Naive B cell (primary cell): ENCODE measurements around the gene MCF2L. TPM values are rescaled to one million over a fixed set of nuclear protein-coding genes. Genes with fewer than 3 reads are reported as not detected.

Experiments used
- ATAC-seq, 2 donors: fragments of 150-1000 bp; cut with Tn5 transposase; 2 replicates each; pipeline ENCODE4 v1.10.0; 2021; ENCODE audit warnings: low read depth in 2 of 2, mild to moderate bottlenecking in 2 of 2, moderate library complexity in 2 of 2
- DNase-seq: peaks from one replicate; pipeline ENCODE4 v3.0.0; 2022
- H3K27ac Mint-ChIP-seq, 6 donors: one replicate each; pipeline ENCODE4 v1.8.0; 2020 to 2022; ENCODE audit warnings: mild to moderate bottlenecking in 6 of 6, mixed read lengths in 6 of 6, moderate library complexity in 5 of 6, inconsistent platforms in 2 of 6
- H3K27me3 Mint-ChIP-seq, 3 donors: one replicate each; pipeline ENCODE4 v1.8.0; 2021 to 2022; ENCODE audit warnings: mixed read lengths in 3 of 3, mild to moderate bottlenecking in 1 of 3
- H3K36me3 Mint-ChIP-seq, 2 donors: one replicate each; pipeline ENCODE4 v1.8.0; 2020 to 2022; ENCODE audit warnings: mixed read lengths in 2 of 2, inconsistent platforms in 1 of 2, mild to moderate bottlenecking in 1 of 2
- H3K4me1 Mint-ChIP-seq, 3 donors: one replicate each; pipeline ENCODE4 v1.8.0; 2020 to 2022; ENCODE audit warnings: mixed read lengths in 3 of 3, inconsistent platforms in 1 of 3, mild to moderate bottlenecking in 1 of 3, moderate library complexity in 1 of 3
- H3K4me3 Mint-ChIP-seq, 8 donors: one replicate each; pipeline ENCODE4 v1.8.0; 2020 to 2022; ENCODE audit warnings: mild to moderate bottlenecking in 8 of 8, mixed read lengths in 8 of 8, moderate library complexity in 8 of 8, inconsistent platforms in 2 of 8
- H3K9me3 Mint-ChIP-seq, 7 donors: one replicate each; pipeline ENCODE4 v1.8.0; 2020 to 2022; ENCODE audit warnings: mixed read lengths in 7 of 7, mild to moderate bottlenecking in 5 of 7, inconsistent platforms in 2 of 7, moderate library complexity in 1 of 7
- polyA plus RNA-seq, 6 donors: library from polyadenylated mRNA; unstranded; fragments of 300-500 nt; fragmentation: Illumina TruSeq; gene quantifications; one replicate each; pipeline ENCODE4 v1.2.3, GENCODE V29; 2021; ENCODE audit warnings: low read depth in 6 of 6

MCF2L gene
- polyA plus RNA-seq, 6 donors from 2014 or later, result 2.1 to 4.7 (median 4.2) TPM

DNA sequence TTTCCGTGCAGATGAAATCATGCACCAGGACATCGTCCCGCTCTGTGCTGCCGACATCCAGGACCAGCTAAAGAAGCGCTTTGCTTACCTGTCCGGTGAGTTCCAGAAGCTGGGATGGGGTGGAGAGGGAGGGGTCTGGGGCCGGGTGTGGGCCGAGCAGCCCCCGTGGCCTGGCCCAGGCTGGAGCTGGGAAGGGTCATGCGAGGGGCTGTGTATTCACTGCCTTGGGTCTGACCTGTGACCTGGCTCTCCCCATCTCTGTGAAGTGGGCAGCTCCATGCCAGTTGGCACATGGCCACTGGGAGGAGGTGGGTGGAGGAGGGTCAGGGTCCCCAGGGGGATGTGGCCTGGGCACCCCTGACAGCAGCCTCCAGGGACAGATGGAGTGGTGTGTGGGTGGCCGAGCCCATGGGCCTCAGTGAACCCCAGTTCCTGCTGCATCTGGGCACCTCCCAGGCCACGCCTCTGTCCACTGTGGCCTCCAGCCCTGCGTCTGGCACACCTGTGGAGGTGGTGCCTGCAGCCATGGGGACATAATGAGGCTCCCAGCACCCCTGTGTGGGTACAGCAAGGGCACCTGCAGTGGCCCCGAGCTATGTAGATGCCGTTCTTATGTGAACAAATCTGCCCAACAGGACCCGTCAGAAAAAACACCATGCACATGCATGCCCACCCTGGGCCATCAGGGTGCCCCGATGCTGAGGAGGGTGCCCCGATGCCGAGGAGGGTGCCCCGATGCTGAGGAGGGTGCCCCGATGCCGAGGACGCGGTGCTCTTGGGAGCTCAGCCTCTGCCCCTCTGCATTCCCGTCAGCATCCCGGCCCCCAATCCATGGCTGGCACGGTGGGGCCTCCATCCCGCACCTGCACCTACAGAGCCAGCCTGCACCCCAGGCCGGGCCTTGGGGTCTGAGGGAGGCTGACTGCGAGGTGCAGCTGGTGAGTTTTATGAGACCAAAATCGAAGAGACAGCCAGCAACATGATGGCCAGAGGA, 46.0 kb downstream of the MCF2L start:
- Mint-ChIP-seq H3K4me3 (no peak overlapping the region), H3K27ac (no peak overlapping the region), H3K27me3 (peaks cover 0 to 7% (median 5%) of the 10 kb centered on the region in 3 donors), H3K9me3 (no peaks in the 10 kb centered on the region), H3K36me3 (peaks cover 4 to 14% of the 10 kb centered on the region in 2 donors), H3K4me1 (peaks cover 12 to 18% (median 13%) of the 10 kb centered on the region in 3 donors)
- ATAC-seq, result no peak
- no peak for DNase-seq

DNA sequence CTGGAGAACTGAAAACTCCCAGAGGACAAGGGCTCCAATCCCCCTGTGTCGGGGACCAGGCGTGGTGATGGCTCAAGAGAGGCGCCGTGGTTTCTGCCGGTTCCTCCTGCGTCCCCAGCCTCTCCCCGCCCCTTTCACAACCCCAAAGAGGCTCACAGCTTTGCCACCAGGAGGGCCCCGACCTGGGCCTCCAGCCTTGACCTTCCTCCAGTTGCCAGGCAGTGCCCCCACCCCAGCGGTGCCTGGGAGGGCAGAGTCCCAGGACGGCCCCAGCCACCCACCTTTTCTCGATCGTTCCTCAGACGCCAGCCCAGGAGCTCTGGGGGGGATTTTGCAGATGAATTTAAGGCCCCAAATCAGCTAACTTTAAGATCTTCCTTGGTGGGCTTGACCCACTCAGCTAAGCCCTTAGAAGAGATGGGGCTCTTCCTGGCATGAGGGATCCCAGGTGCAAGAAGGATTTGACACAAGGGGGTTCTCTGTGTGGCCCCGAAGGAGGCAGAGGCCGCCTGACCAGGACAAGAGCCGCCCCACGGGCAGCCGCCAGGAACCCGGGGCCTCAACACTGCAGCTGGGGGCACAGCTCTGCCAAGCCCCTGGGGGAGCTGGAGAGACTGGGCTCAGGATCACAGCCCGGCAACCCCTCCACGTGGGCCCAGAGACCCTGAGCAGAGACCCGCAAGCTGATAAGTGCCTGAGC, 47.0 kb downstream of the MCF2L start:
- peaks cover 0 to 5% (median 0%) of the 10 kb centered on the region in 7 donors for H3K9me3 Mint-ChIP-seq
- no peak overlapping the region for H3K27ac Mint-ChIP-seq
- DNase-seq (no peak), ATAC-seq (no peak)
- no peak overlapping the region for H3K4me3 Mint-ChIP-seq
- peaks cover 15 to 20% (median 18%) of the 10 kb centered on the region in 3 donors for H3K4me1 Mint-ChIP-seq
- H3K36me3 Mint-ChIP-seq, result peaks cover 4 to 14% of the 10 kb centered on the region in 2 donors
- peaks cover 0 to 7% (median 5%) of the 10 kb centered on the region in 3 donors for H3K27me3 Mint-ChIP-seq

DNA sequence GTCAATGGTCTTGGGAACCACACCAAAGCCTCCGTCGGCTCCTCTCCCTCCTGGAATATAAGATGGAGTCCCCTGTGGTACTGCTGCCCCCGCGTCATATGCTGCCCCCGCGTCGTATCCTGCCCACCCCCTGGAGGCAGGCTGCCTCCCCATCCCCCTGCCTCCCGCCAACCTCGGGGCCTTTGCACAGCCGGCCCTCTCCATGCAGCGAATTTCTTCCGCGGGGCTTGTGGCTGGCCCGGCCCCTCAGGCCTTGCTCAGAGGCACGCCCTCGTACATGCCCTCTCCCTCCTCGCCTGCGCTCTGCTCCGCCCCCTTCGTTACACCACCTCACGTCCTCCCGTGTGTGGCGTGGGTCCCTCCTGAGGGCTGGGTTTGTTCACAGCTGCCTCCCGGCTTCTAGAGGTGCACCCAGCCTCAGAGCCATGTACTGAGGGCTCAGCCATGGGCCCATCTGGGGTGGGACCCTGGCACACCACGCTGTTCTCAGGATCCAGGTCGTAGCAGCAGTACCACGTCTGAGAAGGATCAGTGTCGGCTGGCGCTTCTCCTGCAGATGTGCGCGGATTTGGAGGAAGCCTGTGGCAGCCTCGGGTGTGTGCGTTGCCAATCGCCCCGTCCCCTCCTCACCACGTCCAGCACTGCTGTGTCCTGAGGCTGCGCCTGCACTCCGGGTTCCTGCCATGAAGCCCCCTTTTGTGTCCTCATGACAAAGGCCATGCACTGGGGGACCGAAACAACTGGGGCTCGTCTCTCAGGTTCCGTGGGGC, 47.7 kb downstream of the MCF2L start:
- no peak for DNase-seq
- Mint-ChIP-seq H3K27ac (peak overlapping the region in 1 of 6 donors; percentile 79), H3K36me3 (peaks cover 0 to 14% of the 10 kb centered on the region in 2 donors), H3K9me3 (peaks cover 0 to 7% (median 0%) of the 10 kb centered on the region in 7 donors), H3K27me3 (peaks cover 0 to 7% (median 0%) of the 10 kb centered on the region in 3 donors), H3K4me1 (peaks cover 14 to 16% (median 15%) of the 10 kb centered on the region in 3 donors), H3K4me3 (no peak overlapping the region)
- ATAC-seq, result no peak

DNA sequence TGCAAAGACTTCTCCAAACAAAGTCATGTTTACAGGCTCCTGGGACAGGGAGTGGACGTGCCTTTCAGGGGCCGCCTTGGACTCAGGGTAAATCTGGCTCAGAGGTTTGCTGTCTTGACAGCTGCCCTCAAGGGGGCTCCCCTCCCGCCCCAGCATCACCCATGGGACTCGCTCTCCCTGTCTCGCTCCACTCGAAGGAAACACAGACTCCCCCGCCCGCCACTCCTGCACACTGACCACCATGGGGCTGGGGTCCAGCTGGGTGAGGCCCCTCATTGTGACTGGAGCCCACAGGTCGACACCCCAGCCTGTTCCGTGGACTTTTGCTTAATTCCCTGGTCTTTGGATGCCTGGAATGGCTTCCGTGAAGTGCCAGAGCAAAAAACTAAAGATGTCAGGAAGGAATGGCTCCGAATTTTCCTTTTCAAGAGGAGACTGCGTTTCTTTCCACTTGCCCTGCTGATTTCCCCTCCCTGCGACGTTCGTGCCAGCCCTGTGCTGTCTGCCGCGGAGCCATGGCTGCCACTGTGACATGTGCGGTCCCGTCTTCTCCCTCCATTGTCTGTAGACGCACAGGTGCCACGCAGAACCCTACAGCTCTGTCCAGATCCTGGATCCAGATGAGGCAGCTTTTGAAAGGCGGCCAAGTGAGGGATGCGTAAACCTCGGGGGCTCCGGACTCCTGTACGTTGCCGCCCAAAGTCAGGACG, 48.6 kb downstream of the MCF2L start:
- peak overlapping the region in 1 of 6 donors; percentile 76 for H3K27ac Mint-ChIP-seq
- H3K9me3 Mint-ChIP-seq, result peaks cover 0 to 7% (median 0%) of the 10 kb centered on the region in 7 donors
- no peak for ATAC-seq
- H3K36me3 Mint-ChIP-seq, result peaks cover 0 to 14% of the 10 kb centered on the region in 2 donors
- no peak overlapping the region for H3K4me3 Mint-ChIP-seq
- H3K27me3 Mint-ChIP-seq, result peaks cover 0 to 7% (median 0%) of the 10 kb centered on the region in 3 donors
- H3K4me1 Mint-ChIP-seq, result peaks cover 14 to 16% (median 15%) of the 10 kb centered on the region in 3 donors
- no peak for DNase-seq

DNA sequence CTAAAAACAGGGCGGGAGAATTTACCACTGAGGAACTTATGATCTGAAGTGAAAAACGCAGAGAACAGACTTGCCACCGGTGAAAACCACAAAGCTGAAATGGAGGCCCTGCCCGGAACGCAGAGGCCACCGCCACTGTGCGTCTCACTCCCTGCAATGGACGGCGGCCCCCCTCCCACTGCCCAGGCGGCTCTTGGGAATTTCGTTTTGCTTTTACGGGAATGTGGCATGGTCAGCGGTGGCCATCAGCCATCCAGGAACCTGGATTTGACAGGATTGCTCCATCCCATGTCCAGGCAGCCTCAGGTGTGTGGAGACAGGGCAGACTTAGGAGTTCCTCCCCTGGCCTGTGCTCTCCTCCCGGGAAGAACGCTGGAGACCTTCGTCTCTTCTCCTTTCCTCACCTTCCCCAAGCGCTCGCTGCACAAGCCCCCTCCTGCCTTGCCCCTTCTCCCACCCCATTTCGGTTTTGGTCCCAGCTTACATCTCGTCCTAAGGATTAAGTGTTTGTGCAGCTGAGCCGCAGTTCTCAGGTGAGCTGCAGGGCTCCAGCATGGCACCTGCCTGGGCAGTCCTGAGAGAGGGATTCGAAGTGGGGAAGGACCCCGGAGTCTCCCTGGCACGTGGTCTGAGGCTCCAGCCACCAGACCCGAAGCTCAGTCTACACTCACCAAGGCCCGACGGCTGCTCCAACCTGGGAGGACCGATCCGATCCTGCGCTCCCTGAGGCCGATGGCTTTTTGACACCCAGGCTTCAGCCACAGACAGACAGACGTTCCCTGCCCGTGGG, 49.9 kb downstream of the MCF2L start:
- Mint-ChIP-seq H3K4me1 (peaks cover 15 to 18% (median 16%) of the 10 kb centered on the region in 3 donors), H3K4me3 (peak overlapping the region in 1 of 8 donors; percentile 59), H3K27me3 (peaks cover 0 to 7% (median 0%) of the 10 kb centered on the region in 3 donors), H3K27ac (no peak overlapping the region), H3K36me3 (peaks cover 0 to 14% of the 10 kb centered on the region in 2 donors), H3K9me3 (peaks cover 0 to 7% (median 0%) of the 10 kb centered on the region in 7 donors)
- ATAC-seq, result no peak
- no peak for DNase-seq

DNA sequence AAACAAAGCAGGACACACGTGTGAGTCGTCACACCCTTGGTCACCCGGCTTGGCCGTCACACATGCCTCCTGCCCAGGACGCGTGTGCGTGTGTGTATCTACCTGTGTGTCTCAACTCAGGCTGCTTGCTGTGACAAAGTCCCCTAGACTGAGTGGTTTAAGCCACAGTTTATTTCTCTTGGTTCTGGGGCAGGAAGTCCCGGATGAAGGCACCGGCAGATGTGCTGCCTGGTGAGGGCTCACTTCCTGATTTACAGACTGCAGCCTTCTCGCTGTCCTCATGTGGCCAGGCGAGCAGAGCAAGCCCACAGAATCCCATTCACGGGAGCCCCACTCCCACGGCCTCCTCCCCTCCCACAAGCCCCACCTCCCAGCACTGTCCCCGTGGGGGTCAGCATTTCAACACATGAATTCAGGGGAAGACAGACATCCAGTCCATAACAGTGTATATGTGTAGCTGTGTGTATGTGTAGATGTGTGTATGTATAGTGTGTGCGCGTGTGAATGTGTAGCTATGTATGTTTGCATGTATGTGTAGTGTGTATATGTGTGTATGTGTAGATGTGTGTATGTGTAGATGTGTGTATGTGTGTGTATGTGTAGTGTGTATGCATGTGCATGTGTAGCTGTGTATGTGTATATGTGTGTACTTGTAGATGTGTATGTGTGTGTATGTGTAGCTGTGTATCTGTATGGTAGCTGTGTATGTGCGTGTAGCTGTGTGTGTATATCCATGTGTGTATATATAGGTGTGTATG, 51.5 kb downstream of the MCF2L start:
- H3K36me3 Mint-ChIP-seq, result peaks cover 0 to 14% of the 10 kb centered on the region in 2 donors
- peaks cover 0 to 7% (median 0%) of the 10 kb centered on the region in 7 donors for H3K9me3 Mint-ChIP-seq
- DNase-seq (peak; percentile 21), ATAC-seq (peak; percentile 55 to 77)
- peak overlapping the region in 3 of 6 donors; percentile 21 to 60 (median 23) for H3K27ac Mint-ChIP-seq
- peaks cover 15 to 18% (median 16%) of the 10 kb centered on the region in 3 donors for H3K4me1 Mint-ChIP-seq
- peaks cover 0 to 7% (median 0%) of the 10 kb centered on the region in 3 donors for H3K27me3 Mint-ChIP-seq
- no peak overlapping the region for H3K4me3 Mint-ChIP-seq

DNA sequence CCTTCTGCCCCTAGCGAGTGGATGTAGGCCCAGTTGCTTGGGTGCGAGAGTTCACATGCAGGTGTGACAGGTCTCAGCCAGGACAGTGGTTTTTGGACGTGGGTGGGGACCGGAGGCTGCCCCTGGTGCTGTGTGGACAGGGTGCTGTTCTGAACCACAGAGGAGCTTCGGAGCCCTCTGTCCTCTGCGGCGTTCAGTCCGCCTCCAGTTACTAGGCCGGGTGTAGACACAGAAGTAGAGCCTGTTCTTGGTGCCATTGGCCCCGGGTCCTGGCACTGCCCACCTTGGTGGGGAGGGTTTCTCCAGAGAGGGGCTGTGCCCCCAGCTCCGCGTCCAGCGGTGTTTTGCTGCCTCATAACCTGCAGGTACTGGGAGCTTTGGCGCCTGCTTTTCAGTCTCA, 52.4 kb downstream of the MCF2L start:
- no peak overlapping the region for H3K27ac Mint-ChIP-seq
- no peak overlapping the region for H3K4me3 Mint-ChIP-seq
- peaks cover 0 to 7% (median 0%) of the 10 kb centered on the region in 3 donors for H3K27me3 Mint-ChIP-seq
- no peak for DNase-seq
- no peak for ATAC-seq
- peaks cover 0 to 14% of the 10 kb centered on the region in 2 donors for H3K36me3 Mint-ChIP-seq
- H3K9me3 Mint-ChIP-seq, result peaks cover 0 to 7% (median 0%) of the 10 kb centered on the region in 7 donors
- peaks cover 15 to 18% (median 16%) of the 10 kb centered on the region in 3 donors for H3K4me1 Mint-ChIP-seq

DNA sequence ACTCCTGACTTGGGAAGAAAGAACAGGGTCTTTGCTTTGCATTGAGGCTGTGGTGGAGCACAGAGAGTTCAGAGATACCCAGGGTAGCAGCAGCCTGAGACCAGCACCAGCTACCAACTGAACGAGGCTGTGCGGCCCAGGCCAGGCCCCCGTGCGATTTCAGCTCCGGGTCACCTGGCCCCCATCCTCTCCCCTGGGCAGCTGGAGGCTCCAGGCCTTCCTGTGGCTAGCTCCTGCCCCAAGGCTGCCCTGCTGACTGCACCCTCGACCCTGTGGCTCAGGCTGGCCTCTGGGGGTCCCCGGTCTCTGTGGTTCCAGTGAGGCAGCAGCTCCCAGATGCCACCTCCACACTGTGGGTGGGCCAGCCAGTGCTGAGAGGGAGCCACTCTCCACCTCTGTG, 52.8 kb downstream of the MCF2L start:
- ATAC-seq (no peak), DNase-seq (no peak)
- Mint-ChIP-seq H3K27ac (no peak overlapping the region), H3K9me3 (peaks cover 0 to 7% (median 0%) of the 10 kb centered on the region in 7 donors), H3K4me1 (peaks cover 15 to 18% (median 16%) of the 10 kb centered on the region in 3 donors), H3K27me3 (peaks cover 0 to 7% (median 0%) of the 10 kb centered on the region in 3 donors), H3K36me3 (peaks cover 0 to 14% of the 10 kb centered on the region in 2 donors), H3K4me3 (no peak overlapping the region)

DNA sequence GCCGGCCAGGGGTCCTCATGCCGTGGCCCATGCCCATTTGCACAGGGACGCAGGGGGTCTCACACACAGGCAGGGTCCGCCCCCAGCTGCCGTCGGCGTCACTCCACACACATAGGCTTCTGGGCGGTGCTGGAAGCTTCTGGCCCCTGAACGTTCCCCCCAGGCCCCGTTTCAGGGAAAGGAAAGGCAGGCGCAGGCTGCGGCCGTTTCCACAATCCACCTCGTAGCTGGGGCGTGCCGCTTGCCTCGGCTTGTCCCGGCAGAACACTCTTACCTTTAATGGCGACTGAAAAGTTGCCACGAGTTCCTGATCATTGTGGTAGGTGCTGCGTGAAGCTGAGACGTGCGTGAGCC, 53.4 kb downstream of the MCF2L start:
- peaks cover 0 to 7% (median 0%) of the 10 kb centered on the region in 7 donors for H3K9me3 Mint-ChIP-seq
- H3K27ac Mint-ChIP-seq, result peak overlapping the region in 1 of 6 donors; percentile 72
- peaks cover 15 to 18% (median 16%) of the 10 kb centered on the region in 3 donors for H3K4me1 Mint-ChIP-seq
- peaks cover 0 to 9% of the 10 kb centered on the region in 2 donors for H3K36me3 Mint-ChIP-seq
- no peak for ATAC-seq
- no peak for DNase-seq
- H3K27me3 Mint-ChIP-seq, result peaks cover 0 to 7% (median 0%) of the 10 kb centered on the region in 3 donors
- no peak overlapping the region for H3K4me3 Mint-ChIP-seq

DNA sequence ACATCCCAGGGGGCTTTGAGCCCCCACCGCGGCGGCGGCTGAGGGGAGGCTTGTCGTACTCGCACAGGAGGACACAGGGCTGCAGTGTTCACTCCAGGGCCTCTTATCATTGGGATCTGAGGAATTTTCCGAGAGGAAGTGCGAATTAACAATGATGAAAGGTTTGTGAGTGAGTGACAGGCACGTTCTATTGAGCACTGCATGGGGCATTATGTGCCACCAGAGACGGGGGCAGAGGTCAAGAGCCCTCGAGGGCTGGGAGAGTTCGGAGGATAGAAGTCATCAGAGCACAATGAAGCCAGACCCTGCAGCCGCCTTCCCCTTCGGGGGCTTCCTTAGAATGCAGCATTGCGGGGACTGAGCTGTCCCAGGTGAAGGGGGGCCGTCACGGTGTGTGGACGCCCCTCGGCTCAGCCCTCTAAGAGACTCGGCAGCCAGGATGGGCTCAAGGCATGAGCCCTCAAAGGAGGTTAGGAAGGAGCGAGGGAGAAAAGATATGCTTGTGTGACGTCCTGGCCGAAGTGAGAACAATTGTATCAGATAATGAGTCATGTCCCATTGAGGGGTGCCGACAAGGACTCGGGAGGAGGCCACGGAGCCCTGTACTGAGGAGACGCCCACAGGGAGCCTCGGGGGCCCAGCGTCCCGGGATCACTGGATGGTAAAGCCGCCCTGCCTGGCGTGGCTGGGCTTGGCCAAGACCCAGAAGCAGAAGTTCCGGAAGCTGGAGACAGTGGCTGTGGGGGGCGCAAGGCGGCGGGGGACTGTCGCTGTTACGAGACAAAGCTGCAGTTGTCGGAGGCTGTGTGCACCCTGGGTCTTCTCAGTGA, 53.9 kb downstream of the MCF2L start:
- Mint-ChIP-seq H3K4me1 (peaks cover 15 to 16% (median 16%) of the 10 kb centered on the region in 3 donors), H3K27ac (peak overlapping the region in 1 of 6 donors; percentile 72), H3K36me3 (peaks cover 0 to 3% of the 10 kb centered on the region in 2 donors), H3K9me3 (peaks cover 0 to 7% (median 0%) of the 10 kb centered on the region in 7 donors), H3K4me3 (peak overlapping the region in 2 of 8 donors; percentile 20 to 70), H3K27me3 (peaks cover 0 to 3% (median 0%) of the 10 kb centered on the region in 3 donors)
- DNase-seq (no peak), ATAC-seq (no peak)
